Chondrocyte (in vitro differentiated cells): ENCODE data around the gene TBC1D12. TPM values are rescaled to one million over a fixed set of nuclear protein-coding genes. Genes with fewer than 3 reads are reported as not detected.
"Not testable (repeated sequence)": the region's sequence is repeated elsewhere in the genome, so short reads cannot be mapped to it uniquely, and the experiment has no call there.

Experiments
- DNase-seq: peaks from one replicate; pipeline ENCODE4 v3.0.0; 2021; ENCODE audit warnings: mixed read lengths, low spot score
- H3K27ac Mint-ChIP-seq: one replicate; pipeline ENCODE4 v1.8.0; 2021; ENCODE audit warnings: mild to moderate bottlenecking, moderate library complexity, mixed read lengths; ENCODE audit not compliant: unreplicated experiment
- H3K27me3 Mint-ChIP-seq: 2 replicates; pipeline ENCODE4 v1.8.0; 2021; ENCODE audit warnings: low read depth, mixed read lengths
- H3K36me3 Mint-ChIP-seq: 2 replicates; pipeline ENCODE4 v1.8.0; 2021; ENCODE audit warnings: low read depth, mixed read lengths
- H3K4me1 Mint-ChIP-seq: 2 replicates; pipeline ENCODE4 v1.8.0; 2021; ENCODE audit warnings: low read depth, mild to moderate bottlenecking, mixed read lengths
- H3K4me3 Mint-ChIP-seq: one replicate; pipeline ENCODE4 v1.8.0; 2021; ENCODE audit warnings: mild to moderate bottlenecking, moderate library complexity, mixed read lengths; ENCODE audit not compliant: unreplicated experiment
- H3K9me3 Mint-ChIP-seq: 2 replicates; pipeline ENCODE4 v1.8.0; 2021; ENCODE audit warnings: low read depth, mixed read lengths
- CTCF ChIP-seq: fragments of 200-600 bp; sonication (generic); IDR thresholded peaks from 2 replicates; pipeline ENCODE4 v1.5.0; 2021; ENCODE audit warnings: antibody characterized with exemption, mild to moderate bottlenecking, moderate library complexity
- total RNA-seq: library from RNA; stranded (reverse); gene quantifications from 3 replicates; pipeline ENCODE4 v1.2.1, GENCODE V29; 2021

TBC1D12 gene
- total RNA-seq, 1 donor from 2014 or later, result 26.3 TPM

- Mint-ChIP-seq H3K27ac (no peak overlapping the region), H3K4me3 (peak overlapping the region; percentile 100), H3K27me3 (no peaks in the 10 kb centered on the region), H3K9me3 (no peaks in the 10 kb centered on the region), H3K36me3 (no peaks in the 10 kb centered on the region), H3K4me1 (peaks cover 24% of the 10 kb centered on the region)
- DNase-seq, result no peak
- no peak for TF ChIP-seq CTCF
Measured at GRCh38 chr10:94546901-94547185, 144.5 kb downstream of the TBC1D12 start.

- no peaks in the 10 kb centered on the region for H3K36me3 Mint-ChIP-seq
- H3K4me1 Mint-ChIP-seq, result peaks cover 22% of the 10 kb centered on the region
- no peak for TF ChIP-seq CTCF
- H3K4me3 Mint-ChIP-seq, result no peak overlapping the region
- H3K27ac Mint-ChIP-seq, result no peak overlapping the region
- H3K9me3 Mint-ChIP-seq, result no peaks in the 10 kb centered on the region
- DNase-seq, result no peak
- no peaks in the 10 kb centered on the region for H3K27me3 Mint-ChIP-seq
Measured at GRCh38 chr10:94549221-94549620, 146.9 kb downstream of the TBC1D12 start.

- H3K9me3 Mint-ChIP-seq, H3K4me1 Mint-ChIP-seq, H3K27me3 Mint-ChIP-seq, H3K27ac Mint-ChIP-seq, H3K4me3 Mint-ChIP-seq, DNase-seq: not testable (repeated sequence)
- peaks cover 12% of the 10 kb centered on the region for H3K36me3 Mint-ChIP-seq
Measured at GRCh38 chr10:94567714-94568307, 165.5 kb downstream of the TBC1D12 start.

GRCh38 chr10:94571081-94571480 lies 168.7 kb downstream of the TBC1D12 start:
- no peak for TF ChIP-seq CTCF
- no peaks in the 10 kb centered on the region for H3K27me3 Mint-ChIP-seq
- H3K4me1 Mint-ChIP-seq, result peaks cover 4% of the 10 kb centered on the region
- no peak overlapping the region for H3K27ac Mint-ChIP-seq
- no peaks in the 10 kb centered on the region for H3K9me3 Mint-ChIP-seq
- H3K4me3 Mint-ChIP-seq, result no peak overlapping the region
- DNase-seq, result no peak
- peaks cover 9% of the 10 kb centered on the region for H3K36me3 Mint-ChIP-seq

GRCh38 chr10:94571528-94571927 lies 169.2 kb downstream of the TBC1D12 start:
- H3K4me1 Mint-ChIP-seq, result peaks cover 4% of the 10 kb centered on the region
- peaks cover 10% of the 10 kb centered on the region for H3K36me3 Mint-ChIP-seq
- DNase-seq, result no peak
- H3K4me3 Mint-ChIP-seq, result no peak overlapping the region
- no peaks in the 10 kb centered on the region for H3K9me3 Mint-ChIP-seq
- H3K27me3 Mint-ChIP-seq, result no peaks in the 10 kb centered on the region
- peak overlapping the region; percentile 38 for H3K27ac Mint-ChIP-seq
- no peak for TF ChIP-seq CTCF

- peaks cover 2% of the 10 kb centered on the region for H3K36me3 Mint-ChIP-seq
- no peak for DNase-seq
- H3K27me3 Mint-ChIP-seq, result no peaks in the 10 kb centered on the region
- no peaks in the 10 kb centered on the region for H3K9me3 Mint-ChIP-seq
- no peak for TF ChIP-seq CTCF
- no peaks in the 10 kb centered on the region for H3K4me1 Mint-ChIP-seq
- H3K27ac Mint-ChIP-seq, result no peak overlapping the region
- H3K4me3 Mint-ChIP-seq, result no peak overlapping the region
Measured at GRCh38 chr10:94578790-94579189, 176.4 kb downstream of the TBC1D12 start.
